Activated B cell treated with CpG ODN at 0.5 μM for 24 hours (primary cell): ENCODE data around the gene CCDC182. TPM values are rescaled to one million over a fixed set of nuclear protein-coding genes. Genes with fewer than 3 reads are reported as not detected.

Experiments used
- ATAC-seq: fragments of 200-7000 bp; cut with Tn5 transposase; one replicate; pipeline ENCODE4 v1.10.0; 2021; ENCODE audit warnings: low read depth, mild to moderate bottlenecking, moderate library complexity
- CTCF ChIA-PET: fragments of 350-600 bp; sonication (Branson Sonifier 250); formaldehyde crosslinking; loops from one replicate; lab custom pipeline; 2021; ENCODE audit warnings: antibody characterized with exemption; lab: Charles Lee
- POLR2A ChIA-PET: fragments of 350-600 bp; sonication (Branson Sonifier 250); formaldehyde crosslinking; loops from one replicate; lab custom pipeline; 2021; ENCODE audit warnings: antibody characterized with exemption; lab: Charles Lee
- DNase-seq: peaks from one replicate; pipeline ENCODE4 v3.0.0; 2022
- H3K27ac Mint-ChIP-seq: one replicate; pipeline ENCODE4 v1.8.0; 2020; ENCODE audit warnings: mixed read lengths
- H3K27me3 Mint-ChIP-seq: one replicate; pipeline ENCODE4 v1.8.0; 2021; ENCODE audit warnings: mixed read lengths
- H3K36me3 Mint-ChIP-seq: one replicate; pipeline ENCODE4 v1.8.0; 2021; ENCODE audit warnings: low read depth, mixed read lengths
- H3K4me1 Mint-ChIP-seq: one replicate; pipeline ENCODE4 v1.8.0; 2021; ENCODE audit warnings: mixed read lengths
- H3K4me3 Mint-ChIP-seq: one replicate; pipeline ENCODE4 v1.8.0; 2020; ENCODE audit warnings: mild to moderate bottlenecking, mixed read lengths
- H3K9me3 Mint-ChIP-seq: one replicate; pipeline ENCODE4 v1.8.0; 2020; ENCODE audit warnings: mixed read lengths
- CTCF ChIP-seq: fragments of 200-600 bp; IDR thresholded peaks from one replicate; pipeline ENCODE4 v1.8.0; 2022; ENCODE audit warnings: antibody characterized with exemption, mild to moderate bottlenecking
- intact Hi-C: fragments of 100-400 bp; cut with micrococcal nuclease; formaldehyde crosslinking; loops from one replicate; pipeline ENCODE4 v1.15.1; 2024
- total RNA-seq: library from RNA; stranded (reverse); gene quantifications from 2 replicates; pipeline ENCODE4 v1.2.3, GENCODE V29; 2022

CCDC182 gene
- total RNA-seq, 1 donor from 2014 or later: not detected

- Mint-ChIP-seq H3K27me3 (peaks cover 4% of the 10 kb centered on the region), H3K27ac (no peak overlapping the region), H3K4me3 (no peak overlapping the region), H3K9me3 (no peaks in the 10 kb centered on the region), H3K4me1 (peaks cover 42% of the 10 kb centered on the region), H3K36me3 (no peaks in the 10 kb centered on the region)
- intact Hi-C loops: no loop called here
- no peak for TF ChIP-seq CTCF
- ChIA-PET CTCF (interaction anchor here (1.6 kb wide), 1 partner anchor 483 kb away, joined by 5 read pairs; no protein-coding TSS in a partner anchor), POLR2A (no interaction called here)
- ATAC-seq (no peak), DNase-seq (no peak)
Observed at GRCh38 chr17:57726213-57726790, 18.8 kb downstream of the CCDC182 start.

GRCh38 chr17:57724729-57725125, 20.4 kb downstream of the CCDC182 start:
- peaks cover 4% of the 10 kb centered on the region for H3K27me3 Mint-ChIP-seq
- intact Hi-C loops: no loop called here
- H3K27ac Mint-ChIP-seq: no peak overlapping the region
- no peak for TF ChIP-seq CTCF
- H3K4me3 Mint-ChIP-seq: no peak overlapping the region
- POLR2A ChIA-PET: interaction anchor here (0.6 kb wide), 1 partner anchor 1129 kb away, joined by 4 read pairs; no protein-coding TSS in a partner anchor
- H3K4me1 Mint-ChIP-seq: peaks cover 32% of the 10 kb centered on the region
- no peak for DNase-seq
- ATAC-seq: no peak
- H3K36me3 Mint-ChIP-seq: no peaks in the 10 kb centered on the region
- no peaks in the 10 kb centered on the region for H3K9me3 Mint-ChIP-seq
- CTCF ChIA-PET: no interaction called here

GRCh38 chr17:57724026-57724728, 20.9 kb downstream of the CCDC182 start:
- no peaks in the 10 kb centered on the region for H3K36me3 Mint-ChIP-seq
- H3K27me3 Mint-ChIP-seq: peaks cover 4% of the 10 kb centered on the region
- H3K27ac Mint-ChIP-seq: no peak overlapping the region
- no peaks in the 10 kb centered on the region for H3K9me3 Mint-ChIP-seq
- POLR2A ChIA-PET: no interaction called here
- H3K4me3 Mint-ChIP-seq: no peak overlapping the region
- intact Hi-C loops: no loop called here
- TF ChIP-seq CTCF: no peak
- peaks cover 30% of the 10 kb centered on the region for H3K4me1 Mint-ChIP-seq
- DNase-seq (no peak), ATAC-seq (peak; percentile 77)
- CTCF ChIA-PET: no interaction called here

GRCh38 chr17:57723427-57724025, 21.6 kb downstream of the CCDC182 start:
- POLR2A ChIA-PET: no interaction called here
- Mint-ChIP-seq H3K27ac (no peak overlapping the region), H3K27me3 (peaks cover 4% of the 10 kb centered on the region), H3K4me3 (no peak overlapping the region), H3K9me3 (no peaks in the 10 kb centered on the region), H3K4me1 (peaks cover 30% of the 10 kb centered on the region), H3K36me3 (no peaks in the 10 kb centered on the region)
- DNase-seq: no peak
- intact Hi-C loops: no loop called here
- no peak for TF ChIP-seq CTCF
- CTCF ChIA-PET: no interaction called here
- ATAC-seq: no peak

GRCh38 chr17:57722704-57723043, 22.4 kb downstream of the CCDC182 start:
- H3K4me1 Mint-ChIP-seq: peaks cover 30% of the 10 kb centered on the region

More at GRCh38 chr17:57722704-57723043, 22.4 kb downstream of the CCDC182 start:
- Mint-ChIP-seq H3K9me3 (no peaks in the 10 kb centered on the region), H3K4me3 (no peak overlapping the region), H3K27ac (no peak overlapping the region), H3K36me3 (no peaks in the 10 kb centered on the region), H3K27me3 (peaks cover 6% of the 10 kb centered on the region)
- no peak for TF ChIP-seq CTCF
- ATAC-seq (no peak), DNase-seq (no peak)
- intact Hi-C loops: no loop called here
- CTCF ChIA-PET: no interaction called here
- POLR2A ChIA-PET: no interaction called here
